SJSA1 (cell line): ENCODE results near the gene AKAP6. TPM values are rescaled to one million over a fixed set of nuclear protein-coding genes. Genes with fewer than 3 reads are reported as not detected.

ENCODE experiments used
- DNase-seq, 2 experiments: peaks; one replicate each; pipeline ENCODE4 v3.0.0-alpha.2; 2015 to 2020; ENCODE audit warnings: low spot score in 2 of 2, low read depth in 1 of 2
- H3K27ac ChIP-seq: fragments of 250-450 bp; sonication (Bioruptor Pico); 2 replicates; pipeline ENCODE4 v1.5.1; 2020; ENCODE audit warnings: mild to moderate bottlenecking, moderate library complexity
- H3K27me3 ChIP-seq: fragments of 250-450 bp; sonication (Bioruptor Pico); replicated peaks from 2 replicates; pipeline ENCODE4 v1.5.1; 2020; ENCODE audit warnings: mild to moderate bottlenecking, moderate library complexity
- H3K36me3 ChIP-seq: fragments of 250-450 bp; sonication (Bioruptor Pico); 2 replicates; pipeline ENCODE4 v1.5.1; 2020; ENCODE audit warnings: mild to moderate bottlenecking
- H3K4me1 ChIP-seq: fragments of 250-450 bp; sonication (Bioruptor Pico); replicated peaks from 2 replicates; pipeline ENCODE4 v1.6.1; 2021; ENCODE audit warnings: mild to moderate bottlenecking
- H3K4me3 ChIP-seq: fragments of 250-450 bp; sonication (Bioruptor Pico); 2 replicates; pipeline ENCODE4 v1.5.1; 2020; ENCODE audit warnings: mild to moderate bottlenecking
- H3K9me3 ChIP-seq: fragments of 250-450 bp; sonication (Bioruptor Pico); replicated peaks from 2 replicates; pipeline ENCODE4 v1.5.1; 2020; ENCODE audit warnings: mild to moderate bottlenecking
- total RNA-seq: library from RNA; depleted of rRNA; stranded (reverse); fragments of >200 nt; shearing (Covaris generic); gene quantifications from 2 replicates; pipeline ENCODE4 v1.2.3, GENCODE V29; 2014

AKAP6 gene
- total RNA-seq, 1 experiment from 2014 or later: 3.8 TPM

DNA sequence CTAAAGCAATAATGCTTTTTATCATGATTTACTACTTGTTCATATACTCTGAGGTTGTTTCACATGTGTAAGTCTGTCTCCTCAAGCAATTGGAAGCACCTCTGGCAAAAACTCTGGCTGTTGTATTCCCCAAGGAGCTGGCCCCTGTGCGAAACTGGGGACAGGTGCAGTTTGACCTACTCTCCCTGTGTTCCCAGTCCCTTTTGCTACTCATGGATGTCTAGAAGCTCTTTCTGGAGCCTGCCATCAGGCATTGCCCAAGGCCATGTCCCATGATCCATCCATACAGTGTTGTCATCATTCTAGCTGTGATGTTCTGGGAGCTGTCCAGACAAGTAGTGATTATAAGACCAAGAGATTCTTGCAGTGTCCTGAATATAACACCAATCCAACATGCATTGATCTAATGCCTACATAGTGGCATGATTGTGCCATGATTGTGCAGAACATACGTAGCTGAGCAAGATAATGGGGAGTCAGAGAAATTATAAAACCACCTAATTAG, 14.9 kb downstream of the AKAP6 start:
- H3K4me1 ChIP-seq: no peaks in the 10 kb centered on the region
- H3K4me3 ChIP-seq: no peak overlapping the region
- DNase-seq: no peak
- H3K27me3 ChIP-seq: no peaks in the 10 kb centered on the region
- no peaks in the 10 kb centered on the region for H3K9me3 ChIP-seq
- no peak overlapping the region for H3K27ac ChIP-seq
- H3K36me3 ChIP-seq: no peaks in the 10 kb centered on the region

- Histone ChIP-seq H3K36me3 (no peaks in the 10 kb centered on the region), H3K4me1 (no peaks in the 10 kb centered on the region), H3K27me3 (no peaks in the 10 kb centered on the region), H3K9me3 (no peaks in the 10 kb centered on the region), H3K27ac (no peak overlapping the region), H3K4me3 (no peak overlapping the region)
- no peak for DNase-seq
These were observed 16.3 kb downstream of the AKAP6 start for GRCh38 chr14:32345311-32345791.

DNA sequence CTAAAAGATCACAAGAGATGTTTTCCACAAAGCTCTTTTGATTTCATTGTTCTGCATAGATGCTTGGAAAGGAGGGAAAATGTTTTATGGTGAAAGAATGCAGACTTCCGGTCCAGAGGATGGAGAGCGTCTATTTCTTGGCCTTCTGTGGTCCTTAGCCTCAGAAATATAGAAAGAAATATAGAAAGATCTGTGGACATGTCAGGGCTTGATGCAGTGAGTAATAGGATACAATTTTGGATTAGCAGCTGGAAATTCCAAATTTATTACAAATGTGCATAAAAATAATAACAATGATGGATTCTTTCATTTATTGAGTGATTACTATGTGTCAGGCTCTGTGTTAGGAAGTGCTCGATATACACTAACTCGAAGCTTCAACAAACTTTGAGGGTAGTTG, 20.2 kb downstream of the AKAP6 start:
- H3K4me1 ChIP-seq: no peaks in the 10 kb centered on the region
- H3K9me3 ChIP-seq: no peaks in the 10 kb centered on the region
- no peak overlapping the region for H3K27ac ChIP-seq
- H3K36me3 ChIP-seq: no peaks in the 10 kb centered on the region
- no peak for DNase-seq
- no peak overlapping the region for H3K4me3 ChIP-seq
- no peaks in the 10 kb centered on the region for H3K27me3 ChIP-seq

GRCh38 chr14:32350020-32350419, 20.9 kb downstream of the AKAP6 start:
- Histone ChIP-seq H3K4me3 (no peak overlapping the region), H3K4me1 (no peaks in the 10 kb centered on the region), H3K27me3 (no peaks in the 10 kb centered on the region), H3K9me3 (no peaks in the 10 kb centered on the region), H3K36me3 (no peaks in the 10 kb centered on the region), H3K27ac (no peak overlapping the region)
- DNase-seq: no peak

DNA sequence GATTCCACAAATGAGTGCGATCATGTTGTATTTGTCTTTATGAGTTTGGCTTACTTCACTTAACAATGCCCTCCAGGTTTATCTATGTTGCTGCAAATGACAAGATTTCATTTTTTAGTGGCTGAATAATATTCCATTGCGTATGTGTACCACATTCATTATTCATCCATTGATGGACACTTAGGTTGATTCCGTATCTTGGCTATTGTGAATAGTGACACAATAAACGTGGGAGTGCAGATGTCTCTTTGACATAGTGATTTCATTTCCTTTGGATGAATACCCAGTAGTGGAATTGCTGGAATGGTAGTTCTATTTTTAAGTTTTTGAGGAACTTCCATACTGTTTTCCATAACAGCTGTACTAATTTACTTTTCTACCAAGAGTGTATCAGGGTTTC, 23.5 kb downstream of the AKAP6 start:
- no peak for DNase-seq
- Histone ChIP-seq H3K27me3 (no peaks in the 10 kb centered on the region), H3K4me1 (no peaks in the 10 kb centered on the region), H3K9me3 (no peaks in the 10 kb centered on the region), H3K36me3 (no peaks in the 10 kb centered on the region), H3K4me3 (no peak overlapping the region), H3K27ac (no peak overlapping the region)

GRCh38 chr14:32354716-32355115, 25.6 kb downstream of the AKAP6 start:
- Histone ChIP-seq H3K27me3 (no peaks in the 10 kb centered on the region), H3K27ac (no peak overlapping the region), H3K4me1 (no peaks in the 10 kb centered on the region), H3K36me3 (no peaks in the 10 kb centered on the region), H3K9me3 (no peaks in the 10 kb centered on the region), H3K4me3 (no peak overlapping the region)
- no peak for DNase-seq

- no peaks in the 10 kb centered on the region for H3K4me1 ChIP-seq
- no peak for DNase-seq
- H3K9me3 ChIP-seq: no peaks in the 10 kb centered on the region
- no peaks in the 10 kb centered on the region for H3K36me3 ChIP-seq
- H3K27me3 ChIP-seq: no peaks in the 10 kb centered on the region
- H3K4me3 ChIP-seq: no peak overlapping the region
- H3K27ac ChIP-seq: no peak overlapping the region
These were observed 29.7 kb downstream of the AKAP6 start for GRCh38 chr14:32358781-32359180.

- Histone ChIP-seq H3K4me3 (no peak overlapping the region), H3K9me3 (no peaks in the 10 kb centered on the region), H3K36me3 (no peaks in the 10 kb centered on the region), H3K4me1 (peaks cover 10% of the 10 kb centered on the region), H3K27ac (no peak overlapping the region), H3K27me3 (no peaks in the 10 kb centered on the region)
- DNase-seq: no peak
These were observed 32.6 kb downstream of the AKAP6 start for GRCh38 chr14:32361674-32362073.

DNA sequence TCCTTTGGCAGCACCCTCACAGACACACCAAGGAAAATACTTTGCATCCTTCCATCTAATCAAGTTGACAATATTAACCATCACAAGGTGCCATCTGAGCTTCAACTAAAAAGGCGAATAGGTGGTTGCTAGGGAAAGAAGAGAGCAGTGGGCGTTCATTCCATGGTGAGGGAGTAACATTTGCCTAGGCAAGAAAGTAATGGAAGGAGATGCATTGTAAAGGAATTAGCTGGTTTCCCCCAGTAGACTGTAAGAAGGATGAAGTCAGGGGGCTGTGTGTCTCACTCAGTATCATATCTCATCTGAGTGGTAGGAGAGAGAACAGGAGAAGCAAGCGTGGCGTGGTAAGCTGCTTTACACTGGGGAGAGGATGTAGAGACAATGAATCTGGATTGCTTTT, 34.7 kb downstream of the AKAP6 start:
- H3K27ac ChIP-seq: no peak overlapping the region
- H3K9me3 ChIP-seq: no peaks in the 10 kb centered on the region
- DNase-seq: no peak
- peaks cover 22% of the 10 kb centered on the region for H3K4me1 ChIP-seq
- H3K36me3 ChIP-seq: no peaks in the 10 kb centered on the region
- H3K27me3 ChIP-seq: no peaks in the 10 kb centered on the region
- H3K4me3 ChIP-seq: no peak overlapping the region

DNA sequence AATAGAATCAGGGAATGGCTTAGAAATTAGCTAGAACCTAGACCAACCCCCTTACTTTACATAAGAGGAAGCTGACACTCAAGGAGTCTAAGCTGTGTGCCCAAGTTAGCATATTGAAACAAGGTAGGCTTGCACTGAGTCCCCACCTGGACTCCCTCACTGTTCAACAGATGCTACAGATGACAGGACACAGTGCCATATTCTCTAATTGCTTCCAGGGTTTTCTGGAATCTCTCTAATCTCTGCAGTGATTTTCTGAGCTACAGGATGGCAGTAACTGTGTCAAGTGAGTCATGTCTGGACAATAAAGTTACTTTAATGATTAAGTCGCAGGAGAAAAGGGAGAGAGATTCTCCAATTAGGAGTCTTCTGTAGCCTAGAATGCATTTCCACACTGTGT, 35.8 kb downstream of the AKAP6 start:
- H3K4me3 ChIP-seq: no peak overlapping the region
- no peak overlapping the region for H3K27ac ChIP-seq
- no peak for DNase-seq
- no peaks in the 10 kb centered on the region for H3K36me3 ChIP-seq
- peaks cover 31% of the 10 kb centered on the region for H3K4me1 ChIP-seq
- H3K9me3 ChIP-seq: no peaks in the 10 kb centered on the region
- H3K27me3 ChIP-seq: no peaks in the 10 kb centered on the region

DNA sequence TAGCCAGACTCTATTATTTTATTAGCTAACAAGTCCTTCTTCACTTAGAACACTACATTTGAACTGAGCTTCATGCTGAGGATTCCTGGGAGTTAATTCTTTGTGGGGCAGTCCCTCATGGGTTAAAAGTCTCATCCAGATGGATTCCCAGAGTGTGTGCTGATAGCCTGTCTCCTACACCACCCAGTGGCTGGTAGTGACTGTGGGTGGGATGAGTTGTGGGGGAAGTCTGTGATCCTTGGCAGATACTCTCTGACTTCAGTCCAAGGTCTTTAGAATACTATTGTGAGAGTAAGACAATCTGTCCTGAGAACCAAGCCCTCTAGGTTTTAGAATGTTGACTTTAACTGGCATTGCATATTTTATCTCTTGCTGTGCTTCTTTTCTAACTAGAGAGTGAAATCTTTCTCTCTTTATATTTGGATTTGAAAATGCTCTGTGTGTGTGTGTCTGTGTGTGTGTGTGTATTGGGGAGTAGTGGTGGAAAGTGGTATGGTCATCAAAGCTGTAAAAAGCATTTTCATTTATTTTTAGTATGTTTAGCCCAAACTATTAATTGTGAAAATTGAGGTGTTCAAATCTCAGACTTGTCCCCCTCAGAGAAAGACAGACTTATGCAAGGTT, 37.3 kb downstream of the AKAP6 start:
- peak overlapping the region; percentile 44 for H3K27ac ChIP-seq
- no peaks in the 10 kb centered on the region for H3K36me3 ChIP-seq
- peaks cover 44% of the 10 kb centered on the region for H3K4me1 ChIP-seq
- H3K9me3 ChIP-seq: no peaks in the 10 kb centered on the region
- no peaks in the 10 kb centered on the region for H3K27me3 ChIP-seq
- no peak overlapping the region for H3K4me3 ChIP-seq
- peak; percentile 65 to 72 for DNase-seq

DNA sequence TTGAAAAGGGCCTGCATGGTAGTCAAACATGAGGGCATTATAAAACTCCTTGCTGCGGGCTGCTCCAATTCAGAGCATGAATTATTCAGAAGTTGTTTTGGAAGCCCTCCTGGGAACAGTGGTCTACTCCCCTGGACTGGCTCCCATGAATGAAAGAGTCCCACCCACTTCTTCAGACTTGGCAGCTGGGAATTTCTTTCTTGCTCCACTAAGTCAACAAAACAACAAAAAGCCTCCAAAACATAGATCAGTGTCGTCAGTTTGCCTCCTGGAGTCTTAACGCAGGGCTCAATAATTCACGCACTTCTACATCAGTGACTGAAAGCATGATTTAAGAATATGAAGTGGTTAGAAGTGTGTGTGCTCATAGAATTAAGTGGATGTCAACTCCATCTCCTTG, 37.9 kb downstream of the AKAP6 start:
- Histone ChIP-seq H3K27me3 (no peaks in the 10 kb centered on the region), H3K4me3 (no peak overlapping the region), H3K27ac (peak overlapping the region; percentile 44), H3K4me1 (peaks cover 50% of the 10 kb centered on the region), H3K9me3 (no peaks in the 10 kb centered on the region), H3K36me3 (no peaks in the 10 kb centered on the region)
- DNase-seq: peak in 1 of 2 experiments; percentile 35

DNA sequence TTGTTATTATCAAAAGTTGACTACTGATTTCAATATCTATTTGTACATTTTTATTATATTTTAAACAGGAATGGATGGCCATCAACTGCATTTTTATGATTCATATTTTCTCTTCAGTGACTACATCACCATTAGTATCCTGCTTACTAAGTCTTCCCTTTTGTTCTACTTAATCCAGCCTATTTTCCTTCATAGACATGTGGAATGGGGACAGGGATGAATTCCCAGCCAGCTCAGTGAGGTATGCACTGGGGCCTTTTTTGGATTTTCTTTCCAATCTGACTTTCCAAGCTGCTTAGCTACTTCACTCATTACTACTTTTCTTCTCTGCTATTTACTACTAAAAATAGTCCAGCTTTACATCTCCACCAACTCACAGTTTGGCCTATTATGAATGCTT, 38.4 kb downstream of the AKAP6 start:
- no peaks in the 10 kb centered on the region for H3K27me3 ChIP-seq
- no peak overlapping the region for H3K27ac ChIP-seq
- no peaks in the 10 kb centered on the region for H3K9me3 ChIP-seq
- no peak for DNase-seq
- no peaks in the 10 kb centered on the region for H3K36me3 ChIP-seq
- peaks cover 53% of the 10 kb centered on the region for H3K4me1 ChIP-seq
- H3K4me3 ChIP-seq: no peak overlapping the region

- H3K36me3 ChIP-seq: no peaks in the 10 kb centered on the region
- no peaks in the 10 kb centered on the region for H3K27me3 ChIP-seq
- H3K9me3 ChIP-seq: no peaks in the 10 kb centered on the region
- H3K4me1 ChIP-seq: peaks cover 59% of the 10 kb centered on the region
- H3K27ac ChIP-seq: no peak overlapping the region
- H3K4me3 ChIP-seq: no peak overlapping the region
- DNase-seq: no peak
These were observed 39.0 kb downstream of the AKAP6 start for GRCh38 chr14:32368107-32368506.

GRCh38 chr14:32370714-32371113, 41.6 kb downstream of the AKAP6 start:
- Histone ChIP-seq H3K36me3 (no peaks in the 10 kb centered on the region), H3K9me3 (no peaks in the 10 kb centered on the region), H3K4me1 (peaks cover 66% of the 10 kb centered on the region), H3K27ac (peak overlapping the region; percentile 81), H3K27me3 (no peaks in the 10 kb centered on the region), H3K4me3 (no peak overlapping the region)
- peak in 1 of 2 experiments; percentile 73 for DNase-seq
